OCI-LY1 (cell line): ENCODE results near the gene CBLC.
A peak's percentile ranks its signal among the peaks of the same experiment; 100 is the strongest.

Experiments used
- H2AFZ ChIP-seq: fragments of 200-600 bp; sonication (generic), shearing (Covaris generic); 2 replicates; pipeline ENCODE4 v1.6.0; 2014; ENCODE audit warnings: antibody characterized with exemption, mild to moderate bottlenecking, low read length
- H3F3A ChIP-seq: fragments of 200-600 bp; sonication (generic), shearing (Covaris generic); 2 replicates; pipeline ENCODE4 v1.6.0; 2014; ENCODE audit warnings: mild to moderate bottlenecking, antibody characterized with exemption, low read length, moderate library complexity; ENCODE audit not compliant: insufficient read depth
- H3K27ac ChIP-seq: fragments of 200-600 bp; sonication (generic); 2 replicates; pipeline ENCODE4 v1.5.1; 2014; ENCODE audit warnings: low read length, mixed run types, mild to moderate bottlenecking, low read depth; ENCODE audit not compliant: poor library complexity, severe bottlenecking
- H3K27me3 ChIP-seq: fragments of 200-600 bp; sonication (generic); 2 replicates; pipeline ENCODE4 v1.6.0; 2014; ENCODE audit warnings: antibody characterized with exemption, mild to moderate bottlenecking, low read length, moderate library complexity; ENCODE audit not compliant: insufficient read depth
- H3K36me3 ChIP-seq: fragments of 200-600 bp; sonication (generic); 2 replicates; pipeline ENCODE4 v1.6.1; 2014; ENCODE audit warnings: mild to moderate bottlenecking, antibody characterized with exemption, low read length, moderate library complexity, mixed read lengths; ENCODE audit not compliant: insufficient read depth
- H3K4me1 ChIP-seq: fragments of 200-600 bp; sonication (generic); 2 replicates; pipeline ENCODE4 v1.5.1; 2014; ENCODE audit warnings: mild to moderate bottlenecking, low read length, moderate library complexity; ENCODE audit not compliant: insufficient read depth, severe bottlenecking
- H3K4me2 ChIP-seq: fragments of 200-600 bp; sonication (generic), shearing (Covaris generic); 2 replicates; pipeline ENCODE4 v1.6.1; 2014; ENCODE audit warnings: low read length
- H3K4me3 ChIP-seq: fragments of 200-600 bp; sonication (generic); 2 replicates; pipeline ENCODE4 v1.5.1; 2014; ENCODE audit warnings: low read length, low read depth, mild to moderate bottlenecking, mixed read lengths; ENCODE audit not compliant: poor library complexity, severe bottlenecking
- H3K79me2 ChIP-seq: fragments of 200-600 bp; shearing (Covaris generic); 2 replicates; pipeline ENCODE4 v1.6.1; 2016; ENCODE audit warnings: mixed run types, low read length, mixed read lengths; ENCODE audit not compliant: insufficient read depth
- H3K9ac ChIP-seq: fragments of 200-600 bp; sonication (generic), shearing (Covaris generic); 2 replicates; pipeline ENCODE4 v1.6.1; 2014; ENCODE audit warnings: mild to moderate bottlenecking, low read length, mixed read lengths
- H3K9me2 ChIP-seq: fragments of 200-600 bp; sonication (generic), shearing (Covaris generic); 2 replicates; pipeline ENCODE4 v1.6.1; 2014; ENCODE audit warnings: low read depth, mild to moderate bottlenecking, low read length, mixed read lengths
- H3K9me3 ChIP-seq: fragments of 200-600 bp; shearing (Covaris generic); 2 replicates; pipeline ENCODE4 v1.6.1; 2014; ENCODE audit warnings: low read length, mixed read lengths
- H4K20me1 ChIP-seq: fragments of 200-600 bp; sonication (generic), shearing (Covaris generic); 2 replicates; pipeline ENCODE4 v1.6.0; 2016; ENCODE audit warnings: mild to moderate bottlenecking, low read length; ENCODE audit not compliant: insufficient read depth
- CTCF ChIP-seq: fragments of 200-600 bp; sonication (generic), shearing (Covaris generic); IDR thresholded peaks from 2 replicates; pipeline ENCODE4 v1.5.1; 2017; ENCODE audit warnings: mild to moderate bottlenecking, antibody characterized with exemption, low read length, moderate library complexity, mixed read lengths
- EZH2 ChIP-seq: fragments of 200-600 bp; sonication (generic), shearing (Covaris generic); IDR thresholded peaks from 2 replicates; pipeline ENCODE4 v1.8.0; 2017; ENCODE audit warnings: borderline replicate concordance, mixed run types, mild to moderate bottlenecking, antibody characterized with exemption, low read length, moderate library complexity, mixed read lengths

Gene CBLC

GRCh38 chr19:44807652-44808462 lies 30.2 kb downstream of the CBLC start:
- Histone ChIP-seq H3K9ac (no peak overlapping the region), H3K9me3 (no peaks in the 10 kb centered on the region), H2AFZ (no peak overlapping the region), H3K9me2 (no peaks in the 10 kb centered on the region), H3K27ac (no peak overlapping the region), H3F3A (no peaks in the 10 kb centered on the region), H3K79me2 (no peaks in the 10 kb centered on the region), H3K4me2 (no peak overlapping the region), H4K20me1 (no peaks in the 10 kb centered on the region), H3K27me3 (0 out of 2 replicates have a peak, but pooled peaks cover 6% of the 10 kb centered on the region), H3K36me3 (no peaks in the 10 kb centered on the region), H3K4me1 (peaks cover 3% of the 10 kb centered on the region), H3K4me3 (no peak overlapping the region)
- no peak for TF ChIP-seq EZH2
- TF ChIP-seq CTCF: peak; percentile 40

GRCh38 chr19:44808463-44809371 lies 31.0 kb downstream of the CBLC start, which contains the start of gene BCAM:
TSS of gene BCAM (plus strand) at chr19:44809103. CDS start at chr19:44809125, 22 bp downstream.
- Histone ChIP-seq H3K9me2 (no peaks in the 10 kb centered on the region), H3K27me3 (0 out of 2 replicates have a peak, but pooled peaks cover 6% of the 10 kb centered on the region), H3K4me3 (no peak within 1 kb of the TSS), H3K4me2 (peak within 1 kb of the TSS; percentile 17; the same call in 1 of the 2 replicates), H3K79me2 (no peaks in the 10 kb centered on the region), H3K27ac (no peak within 1 kb of the TSS), H3K4me1 (peaks cover 3% of the 10 kb centered on the region), H3K36me3 (no peaks in the 10 kb centered on the region), H3F3A (no peaks in the 10 kb centered on the region), H3K9me3 (no peaks in the 10 kb centered on the region), H3K9ac (no peak within 1 kb of the TSS), H4K20me1 (no peaks in the 10 kb centered on the region), H2AFZ (no peak within 1 kb of the TSS)
- TF ChIP-seq EZH2 (no peak), CTCF (no peak)

- no peak overlapping the region for H2AFZ ChIP-seq
- no peak overlapping the region for H3K4me2 ChIP-seq
- no peak overlapping the region for H3K9ac ChIP-seq
Measured at GRCh38 chr19:44809577-44810233, 32.0 kb downstream of the CBLC start.

More at GRCh38 chr19:44809577-44810233, 32.0 kb downstream of the CBLC start:
- TF ChIP-seq EZH2: no peak
- TF ChIP-seq CTCF: no peak
- no peak overlapping the region for H3K4me3 ChIP-seq
- 0 out of 2 replicates have a peak, but pooled peaks cover 6% of the 10 kb centered on the region for H3K27me3 ChIP-seq
- H3F3A ChIP-seq: no peaks in the 10 kb centered on the region
- H3K4me1 ChIP-seq: peaks cover 3% of the 10 kb centered on the region
- H4K20me1 ChIP-seq: no peaks in the 10 kb centered on the region
- no peak overlapping the region for H3K27ac ChIP-seq
- no peaks in the 10 kb centered on the region for H3K9me2 ChIP-seq
- H3K79me2 ChIP-seq: no peaks in the 10 kb centered on the region
- H3K9me3 ChIP-seq: no peaks in the 10 kb centered on the region
- H3K36me3 ChIP-seq: no peaks in the 10 kb centered on the region
